HepG2 (cell line): ENCODE results near the gene KRTAP5-11. TPM values are rescaled to one million over a fixed set of nuclear protein-coding genes. Genes with fewer than 3 reads are reported as not detected.

ENCODE experiments used
- AGO2 ChIP-seq: fragments of 200-400 bp; formaldehyde crosslinking; optimal IDR thresholded peaks from 2 replicates; pipeline ENCODE3; 2017; ENCODE audit warnings: mild to moderate bottlenecking, low read depth, low read length, moderate library complexity
- DNMT1 ChIP-seq: sonication (generic); formaldehyde crosslinking; IDR thresholded peaks from 2 replicates; pipeline ENCODE4 v1.5.1; 2020; ENCODE audit warnings: mild to moderate bottlenecking, missing genetic modification reagents
- KMT2A ChIP-seq: sonication (generic); formaldehyde crosslinking; IDR thresholded peaks from 2 replicates; pipeline ENCODE4 v1.4.0; 2020; ENCODE audit warnings: missing genetic modification reagents
- MAX ChIP-seq: IDR thresholded peaks from 2 replicates; pipeline ENCODE4 v1.6.1; 2012; ENCODE audit warnings: inconsistent platforms
- PHF20 ChIP-seq: sonication (generic); formaldehyde crosslinking; IDR thresholded peaks from 2 replicates; pipeline ENCODE4 v1.5.0; 2020; ENCODE audit warnings: mild to moderate bottlenecking, missing genetic modification reagents
- PRDM4 ChIP-seq: sonication (generic); formaldehyde crosslinking; IDR thresholded peaks from 2 replicates; pipeline ENCODE4 v1.9.0; 2021; ENCODE audit warnings: missing genetic modification reagents, borderline replicate concordance
- ZNF138 ChIP-seq: sonication (generic); formaldehyde crosslinking; IDR thresholded peaks from 2 replicates; pipeline ENCODE4 v1.5.0; 2020; ENCODE audit warnings: mild to moderate bottlenecking, low read depth, missing genetic modification reagents
- ZNF253 ChIP-seq: sonication (generic); formaldehyde crosslinking; IDR thresholded peaks from 2 replicates; pipeline ENCODE4 v1.8.0; 2022; ENCODE audit warnings: mild to moderate bottlenecking, missing genetic modification reagents, borderline replicate concordance
- ZNF260 ChIP-seq: sonication (generic); formaldehyde crosslinking; IDR thresholded peaks from 2 replicates; pipeline ENCODE4 v1.4.0; 2020; ENCODE audit warnings: missing genetic modification reagents, low read depth, mild to moderate bottlenecking, borderline replicate concordance
- ZNF292 ChIP-seq: sonication (generic); formaldehyde crosslinking; IDR thresholded peaks from 2 replicates; pipeline ENCODE4 v1.8.1; 2022; ENCODE audit warnings: mild to moderate bottlenecking, low read depth, missing genetic modification reagents, borderline replicate concordance
- ZNF543 ChIP-seq: sonication (generic); formaldehyde crosslinking; IDR thresholded peaks from 2 replicates; pipeline ENCODE4 v1.4.0; 2020; ENCODE audit warnings: mild to moderate bottlenecking, missing genetic modification reagents
- ZNF607 ChIP-seq: sonication (generic); formaldehyde crosslinking; IDR thresholded peaks from 2 replicates; pipeline ENCODE4 v1.5.1; 2020; ENCODE audit warnings: missing genetic modification reagents, mild to moderate bottlenecking, borderline replicate concordance
- ZNF687 ChIP-seq: sonication (generic); formaldehyde crosslinking; IDR thresholded peaks from 2 replicates; pipeline ENCODE4 v1.5.1; 2020; ENCODE audit warnings: mild to moderate bottlenecking, missing genetic modification reagents, moderate library complexity
- polyA plus RNA-seq, 8 experiments: library from polyadenylated mRNA; depleted of rRNA in 3 of 8; stranded (reverse) in 7 of 8; unstranded in 1 of 8; fragments of >200 nt; fragmentation: Illumina TruSeq in 4 of 8; extraction: Trizol in 4 of 8; gene quantifications; 2 replicates each; pipeline versions ENCODE4 v1.2.1 to v1.2.3, GENCODE V29; 2011 to 2016; ENCODE audit warnings: low read depth in 4 of 8, missing spikeins in 1 of 8, mixed read lengths in 1 of 8; ENCODE audit not compliant: insufficient read depth in 1 of 8
- total RNA-seq, 5 experiments: library from RNA; depleted of rRNA; stranded (reverse); fragments of >200 nt; fragmentation: Illumina TruSeq; extraction: Trizol; gene quantifications; 2 replicates each; pipeline ENCODE4 v1.2.3, GENCODE V29; 2016; ENCODE audit warnings: low read depth in 1 of 5

KRTAP5-11 gene
- total and polyA plus RNA-seq, 2 of the 13 experiments (the other 11 are each of a cell fraction or from before 2014, with no cell fraction given) = not detected

- TF ChIP-seq PRDM4 (CRISPR knock-in tag) (no peak), ZNF687 (CRISPR knock-in tag) (peak; percentile 83), ZNF292 (CRISPR knock-in tag) (peak; percentile 96), PHF20 (CRISPR knock-in tag) (no peak), AGO2 (no peak), ZNF607 (0 out of 2 replicates have a peak, but pooled peaks have one; percentile 55), ZNF253 (CRISPR knock-in tag) (no peak), ZNF260 (no peak), MAX (0 out of 2 replicates have a peak, but pooled peaks have one; percentile 5), ZNF543 (CRISPR knock-in tag) (no peak), DNMT1 (CRISPR knock-in tag) (0 out of 2 replicates have a peak, but pooled peaks have one; percentile 43), ZNF138 (CRISPR knock-in tag) (no peak), KMT2A (no peak)
These were observed 33.9 kb downstream of the KRTAP5-11 start (continued) for GRCh38 chr11:71548716-71549151.
